ENCODE data around the gene PRR23A. TPM values are rescaled to one million over a fixed set of nuclear protein-coding genes. Genes with fewer than 3 reads are reported as not detected.
"Not testable (repeated sequence)": the region's sequence is repeated elsewhere in the genome, so short reads cannot be mapped to it uniquely, and the experiment has no call there.

The PRR23A gene
- total RNA-seq, 1 donor = not detected

DNA sequence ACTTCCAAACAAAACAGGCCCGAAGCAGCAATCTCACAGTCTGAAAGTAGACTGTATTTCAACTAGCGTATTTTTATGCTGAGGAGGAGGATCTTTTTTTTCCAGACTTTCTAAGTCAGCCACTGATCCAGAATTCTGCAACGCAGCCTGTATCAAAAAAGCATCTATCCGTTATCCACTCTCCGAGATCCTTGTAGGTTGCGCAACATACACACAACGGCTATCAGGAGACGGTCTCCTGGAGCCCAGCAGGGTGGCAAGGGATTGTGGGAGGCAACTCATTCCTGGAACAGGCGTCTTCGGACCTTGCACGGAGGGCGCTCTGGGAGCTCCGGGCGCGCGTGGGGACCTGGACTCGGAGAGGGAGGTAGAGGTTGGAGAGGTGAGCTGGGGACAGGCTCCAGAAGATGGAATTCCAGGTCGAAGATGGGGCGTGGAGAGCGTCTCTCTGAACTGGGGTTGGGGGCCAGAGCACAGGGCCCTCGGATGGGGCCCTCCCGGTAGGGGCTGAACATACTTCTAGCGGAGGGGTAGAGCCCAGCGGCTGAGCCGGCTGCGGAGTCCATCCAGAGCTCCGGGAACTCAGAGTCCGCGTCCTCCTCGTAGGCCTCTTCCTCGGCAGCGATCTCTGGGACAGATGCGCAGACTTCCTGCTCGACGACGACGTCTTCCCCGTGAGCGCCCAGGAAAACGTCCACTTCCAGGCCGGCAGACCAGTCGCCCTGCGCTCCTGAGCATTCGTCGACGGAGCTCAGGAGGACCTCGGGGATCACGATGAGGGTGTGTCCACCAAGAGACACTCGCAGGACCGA lies 37.7 kb upstream of the PRR23A start:
- no peaks in the 10 kb centered on the region for H3K27me3 ChIP-seq (ENCODE audit: insufficient read depth, low read length)
- no peaks in the 10 kb centered on the region for H4K20me1 ChIP-seq (ENCODE audit: insufficient read depth, low read length)
- H3K79me2 ChIP-seq (ENCODE audit: insufficient read depth, low read length) = no peaks in the 10 kb centered on the region
- no peak overlapping the region for H3K4me3 ChIP-seq (ENCODE audit: insufficient read depth, low read length)
- no peak overlapping the region for H3K4me2 ChIP-seq (ENCODE audit: insufficient read depth, low read length)
- no peak overlapping the region for H2AFZ ChIP-seq (ENCODE audit: low read length)
- TF ChIP-seq CTCF (IDR thresholded peaks at IDR 0.05; ENCODE audit: extremely low read depth, low read depth, low read length) = no peak
- H3K27ac ChIP-seq (ENCODE audit: low read depth, low read length) = no peak overlapping the region
- no peak for DNase-seq (ENCODE audit: insufficient read length, low spot score, missing footprints)
- H3K9me3 ChIP-seq (ENCODE audit: low read depth, low read length) = no peaks in the 10 kb centered on the region
- H3K36me3 ChIP-seq (ENCODE audit: insufficient read depth, low read length) = no peaks in the 10 kb centered on the region
- H3K4me1 ChIP-seq (ENCODE audit: insufficient read depth, low read length) = no peaks in the 10 kb centered on the region

GRCh38 chr3:139037478-139037877 lies 31.4 kb upstream of the PRR23A start:
- Histone ChIP-seq H2AFZ (ENCODE audit: low read length) (no peak overlapping the region), H3K36me3 (ENCODE audit: insufficient read depth, low read length) (no peaks in the 10 kb centered on the region), H3K4me3 (ENCODE audit: insufficient read depth, low read length) (no peak overlapping the region), H3K27ac (ENCODE audit: low read depth, low read length) (no peak overlapping the region), H3K4me1 (ENCODE audit: insufficient read depth, low read length) (no peaks in the 10 kb centered on the region), H3K4me2 (ENCODE audit: insufficient read depth, low read length) (no peak overlapping the region), H3K9me3 (ENCODE audit: low read depth, low read length) (no peaks in the 10 kb centered on the region), H4K20me1 (ENCODE audit: insufficient read depth, low read length) (no peaks in the 10 kb centered on the region), H3K79me2 (ENCODE audit: insufficient read depth, low read length) (no peaks in the 10 kb centered on the region), H3K27me3 (ENCODE audit: insufficient read depth, low read length) (no peaks in the 10 kb centered on the region)
- DNase-seq (ENCODE audit: insufficient read length, low spot score, missing footprints) = no peak
- no peak for TF ChIP-seq CTCF (IDR thresholded peaks at IDR 0.05; ENCODE audit: extremely low read depth, low read depth, low read length)

DNA sequence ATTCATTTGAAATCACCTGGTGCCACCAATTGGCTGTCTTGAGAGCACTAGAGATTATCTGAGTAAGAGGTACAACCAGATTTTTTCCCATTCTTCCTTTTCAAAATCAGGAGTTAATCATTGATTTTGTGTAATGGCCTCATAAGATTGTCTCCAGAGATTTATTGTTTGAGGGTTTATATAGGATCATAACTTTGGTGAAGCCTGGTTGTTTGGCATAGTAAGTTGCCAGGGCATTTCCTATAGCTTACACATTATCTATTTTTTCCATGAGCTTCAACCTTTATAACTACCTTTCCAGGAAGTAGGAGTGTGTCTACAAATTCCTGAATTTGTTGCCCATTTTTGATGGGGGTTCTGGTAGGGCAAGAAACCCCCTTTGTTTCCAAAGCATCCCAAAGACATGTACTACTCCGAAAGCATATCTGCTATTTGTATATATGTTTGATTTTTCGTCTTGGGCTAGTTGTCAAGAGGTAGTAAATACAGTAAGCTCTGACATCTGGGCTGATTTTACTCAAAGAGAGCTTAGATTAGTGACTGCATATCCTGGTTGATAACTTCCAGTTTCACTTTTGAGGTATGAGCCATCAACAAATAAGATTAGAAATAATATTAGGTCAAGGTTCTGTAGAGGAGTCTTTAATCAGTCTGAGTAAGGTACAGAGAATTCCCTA lies 26.4 kb upstream of the PRR23A start:
- no peaks in the 10 kb centered on the region for H3K27me3 ChIP-seq (ENCODE audit: insufficient read depth, low read length)
- H3K79me2 ChIP-seq (ENCODE audit: insufficient read depth, low read length) = no peaks in the 10 kb centered on the region
- no peaks in the 10 kb centered on the region for H4K20me1 ChIP-seq (ENCODE audit: insufficient read depth, low read length)
- no peak for DNase-seq (ENCODE audit: insufficient read length, low spot score, missing footprints)
- TF ChIP-seq CTCF (IDR thresholded peaks at IDR 0.05; ENCODE audit: extremely low read depth, low read depth, low read length) = no peak
- H3K4me3 ChIP-seq (ENCODE audit: insufficient read depth, low read length) = no peak overlapping the region
- no peak overlapping the region for H2AFZ ChIP-seq (ENCODE audit: low read length)
- H3K27ac ChIP-seq (ENCODE audit: low read depth, low read length) = no peak overlapping the region
- no peak overlapping the region for H3K4me2 ChIP-seq (ENCODE audit: insufficient read depth, low read length)
- no peaks in the 10 kb centered on the region for H3K9me3 ChIP-seq (ENCODE audit: low read depth, low read length)
- no peaks in the 10 kb centered on the region for H3K36me3 ChIP-seq (ENCODE audit: insufficient read depth, low read length)
- H3K4me1 ChIP-seq (ENCODE audit: insufficient read depth, low read length) = no peaks in the 10 kb centered on the region

DNA sequence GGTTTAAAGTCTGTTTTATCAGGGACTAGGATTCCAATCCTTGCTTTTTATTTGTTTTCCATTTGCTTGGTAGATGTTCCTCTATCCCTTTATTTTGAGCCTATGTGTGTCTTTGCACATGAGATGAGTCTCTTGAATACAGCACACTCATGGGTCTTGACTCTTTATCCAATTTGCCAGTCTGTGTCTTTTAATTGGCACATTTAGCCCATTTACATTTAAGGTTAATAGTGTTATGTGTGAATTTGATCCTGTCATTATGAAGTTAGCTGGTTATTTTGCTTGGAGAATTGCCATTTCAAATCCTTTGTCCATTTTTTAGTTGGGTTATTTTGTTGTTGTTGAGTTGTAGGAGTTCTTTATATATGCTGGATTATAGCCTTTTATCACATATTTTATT lies 24.5 kb upstream of the PRR23A start:
- H2AFZ ChIP-seq (ENCODE audit: low read length); H3K4me3 ChIP-seq (ENCODE audit: insufficient read depth, low read length); H3K27ac ChIP-seq (ENCODE audit: low read depth, low read length): not testable (repeated sequence)

More for the DNA sequence above, 24.5 kb upstream of the PRR23A start:
- H4K20me1 ChIP-seq (ENCODE audit: insufficient read depth, low read length); H3K36me3 ChIP-seq (ENCODE audit: insufficient read depth, low read length); H3K9me3 ChIP-seq (ENCODE audit: low read depth, low read length); DNase-seq (ENCODE audit: insufficient read length, low spot score, missing footprints); H3K4me2 ChIP-seq (ENCODE audit: insufficient read depth, low read length); H3K79me2 ChIP-seq (ENCODE audit: insufficient read depth, low read length); H3K27me3 ChIP-seq (ENCODE audit: insufficient read depth, low read length); H3K4me1 ChIP-seq (ENCODE audit: insufficient read depth, low read length): not testable (repeated sequence)
